Measurements from ENCODE around the gene KCNIP1. TPM values are rescaled to one million over a fixed set of nuclear protein-coding genes. Genes with fewer than 3 reads are reported as not detected.

The KCNIP1 gene
- total and polyA plus RNA-seq, 9 of the 15 experiments (the other 6 are each of a cell fraction or from before 2014, with no cell fraction given): not detected

- peak; percentile 97 for TF ChIP-seq REST (IDR thresholded peaks at IDR 0.05; ENCODE audit: borderline replicate concordance)
- peak; percentile 93 for TF ChIP-seq REST (CRISPR knock-in tag; IDR thresholded peaks at IDR 0.05; ENCODE audit: low read depth)
- peak; percentile 85 for TF ChIP-seq MIER1 (IDR thresholded peaks at IDR 0.05; ENCODE audit: low read depth)
- no peak for TF ChIP-seq PBX2 (CRISPR knock-in tag; IDR thresholded peaks at IDR 0.05; ENCODE audit: low read depth)
- no peak for TF ChIP-seq PBX2 (tag; conservative IDR thresholded peaks at IDR 0.05; ENCODE audit: low read depth)
- peak; percentile 91 for TF ChIP-seq EHMT2 (IDR thresholded peaks at IDR 0.05)
- no peak for TF ChIP-seq POLR2H (tag; IDR thresholded peaks at IDR 0.05; ENCODE audit: low read depth)
- TF ChIP-seq TGIF2 (CRISPR knock-in tag; IDR thresholded peaks at IDR 0.05): no peak
- TF ChIP-seq POLR3G (IDR thresholded peaks at IDR 0.05; ENCODE audit: extremely low read depth, insufficient read length, insufficient replicate concordance): no peak
- no peak for TF ChIP-seq KDM2B (CRISPR knock-in tag; IDR thresholded peaks at IDR 0.05)
- TF ChIP-seq SLC30A9 (CRISPR knock-in tag; IDR thresholded peaks at IDR 0.05): no peak
- TF ChIP-seq SAFB2 (IDR thresholded peaks at IDR 0.05; ENCODE audit: borderline replicate concordance, low read depth, low read length, severe bottlenecking): no peak
- TF ChIP-seq ZNF778 (CRISPR knock-in tag; IDR thresholded peaks at IDR 0.05): no peak
- TF ChIP-seq ZNF324 (CRISPR knock-in tag; IDR thresholded peaks at IDR 0.05): no peak
- no peak for TF ChIP-seq GABPB1 (CRISPR knock-in tag; IDR thresholded peaks at IDR 0.05)
- TF ChIP-seq HINFP (tag; conservative IDR thresholded peaks at IDR 0.05; ENCODE audit: low read depth): no peak
- no peak for TF ChIP-seq TCF15 (CRISPR knock-in tag; IDR thresholded peaks at IDR 0.05)
- no peak for TF ChIP-seq BCL6 (CRISPR knock-in tag; IDR thresholded peaks at IDR 0.05)
These were observed 177.2 kb downstream of the KCNIP1 start (continued) for GRCh38 chr5:170681013-170681433.
